Breast epithelium (tissue), 3 donors: ENCODE results near the gene CASKIN1.

Source experiments
- POLR2A ChIP-seq: fragments of 450-650 bp; IDR thresholded peaks from one replicate; pipeline ENCODE4 v1.6.1; 2016; ENCODE audit warnings: antibody characterized with exemption, mild to moderate bottlenecking, moderate library complexity
- POLR2AphosphoS5 ChIP-seq, 3 donors: sonication (generic); formaldehyde crosslinking; IDR thresholded peaks; one replicate each; pipeline ENCODE4 v1.6.1; 2017; ENCODE audit warnings: antibody characterized with exemption in 3 of 3
- TF ChIP-seq, protein P1 (sequence below), 3 donors: fragments of 450-650 bp; IDR thresholded peaks; one replicate each; pipeline ENCODE4 v1.5.1; 2016 to 2017; ENCODE audit warnings: antibody characterized with exemption in 3 of 3, mild to moderate bottlenecking in 3 of 3, moderate library complexity in 3 of 3

DNA sequence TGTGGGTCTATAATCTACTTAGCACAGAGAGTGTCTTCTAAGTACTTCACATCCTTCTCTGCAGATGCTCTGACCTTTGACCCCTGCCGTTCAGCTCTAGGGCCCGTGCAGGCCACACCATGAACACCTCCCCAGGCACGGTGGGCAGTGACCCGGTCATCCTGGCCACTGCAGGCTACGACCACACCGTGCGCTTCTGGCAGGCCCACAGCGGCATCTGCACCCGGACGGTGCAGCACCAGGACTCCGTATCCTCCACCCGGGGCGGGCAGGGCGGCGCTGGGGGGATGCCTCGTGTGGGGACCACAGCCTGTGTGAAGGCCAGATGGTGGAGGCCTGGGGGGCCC, 9.5 kb upstream of the CASKIN1 start:
- TF ChIP-seq, protein P1, sequence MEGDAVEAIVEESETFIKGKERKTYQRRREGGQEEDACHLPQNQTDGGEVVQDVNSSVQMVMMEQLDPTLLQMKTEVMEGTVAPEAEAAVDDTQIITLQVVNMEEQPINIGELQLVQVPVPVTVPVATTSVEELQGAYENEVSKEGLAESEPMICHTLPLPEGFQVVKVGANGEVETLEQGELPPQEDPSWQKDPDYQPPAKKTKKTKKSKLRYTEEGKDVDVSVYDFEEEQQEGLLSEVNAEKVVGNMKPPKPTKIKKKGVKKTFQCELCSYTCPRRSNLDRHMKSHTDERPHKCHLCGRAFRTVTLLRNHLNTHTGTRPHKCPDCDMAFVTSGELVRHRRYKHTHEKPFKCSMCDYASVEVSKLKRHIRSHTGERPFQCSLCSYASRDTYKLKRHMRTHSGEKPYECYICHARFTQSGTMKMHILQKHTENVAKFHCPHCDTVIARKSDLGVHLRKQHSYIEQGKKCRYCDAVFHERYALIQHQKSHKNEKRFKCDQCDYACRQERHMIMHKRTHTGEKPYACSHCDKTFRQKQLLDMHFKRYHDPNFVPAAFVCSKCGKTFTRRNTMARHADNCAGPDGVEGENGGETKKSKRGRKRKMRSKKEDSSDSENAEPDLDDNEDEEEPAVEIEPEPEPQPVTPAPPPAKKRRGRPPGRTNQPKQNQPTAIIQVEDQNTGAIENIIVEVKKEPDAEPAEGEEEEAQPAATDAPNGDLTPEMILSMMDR (IDR thresholded peaks at IDR 0.05): no peak
- TF ChIP-seq POLR2A (no peak), POLR2AphosphoS5 (IDR thresholded peaks at IDR 0.05) (no peak)
